Measurements from ENCODE around the gene CDC34. TPM values are rescaled to one million over a fixed set of nuclear protein-coding genes. Genes with fewer than 3 reads are reported as not detected.
A peak's percentile ranks its signal among the peaks of the same experiment; 100 is the strongest.

CDC34 gene
- total RNA-seq, 6 experiments from 2014 or later, result 63.8 to 79.9 (median 64.6) TPM

GRCh38 chr19:577439-578392, 46.2 kb downstream of the CDC34 start:
- DNase-seq, result no peak
- H3K27me3 Mint-ChIP-seq (ENCODE audit: insufficient read depth), result peaks cover 2% of the 10 kb centered on the region; the same call in 1 of the 2 replicates
- H3K36me3 Mint-ChIP-seq (ENCODE audit: low read depth), result 0 out of 2 replicates have a peak, but pooled peaks cover 1% of the 10 kb centered on the region
- no peak overlapping the region for H3K4me3 Mint-ChIP-seq
- H3K9me3 Mint-ChIP-seq, result no peaks in the 10 kb centered on the region
- no peak overlapping the region for H3K27ac Mint-ChIP-seq
- TF ChIP-seq, protein P1, sequence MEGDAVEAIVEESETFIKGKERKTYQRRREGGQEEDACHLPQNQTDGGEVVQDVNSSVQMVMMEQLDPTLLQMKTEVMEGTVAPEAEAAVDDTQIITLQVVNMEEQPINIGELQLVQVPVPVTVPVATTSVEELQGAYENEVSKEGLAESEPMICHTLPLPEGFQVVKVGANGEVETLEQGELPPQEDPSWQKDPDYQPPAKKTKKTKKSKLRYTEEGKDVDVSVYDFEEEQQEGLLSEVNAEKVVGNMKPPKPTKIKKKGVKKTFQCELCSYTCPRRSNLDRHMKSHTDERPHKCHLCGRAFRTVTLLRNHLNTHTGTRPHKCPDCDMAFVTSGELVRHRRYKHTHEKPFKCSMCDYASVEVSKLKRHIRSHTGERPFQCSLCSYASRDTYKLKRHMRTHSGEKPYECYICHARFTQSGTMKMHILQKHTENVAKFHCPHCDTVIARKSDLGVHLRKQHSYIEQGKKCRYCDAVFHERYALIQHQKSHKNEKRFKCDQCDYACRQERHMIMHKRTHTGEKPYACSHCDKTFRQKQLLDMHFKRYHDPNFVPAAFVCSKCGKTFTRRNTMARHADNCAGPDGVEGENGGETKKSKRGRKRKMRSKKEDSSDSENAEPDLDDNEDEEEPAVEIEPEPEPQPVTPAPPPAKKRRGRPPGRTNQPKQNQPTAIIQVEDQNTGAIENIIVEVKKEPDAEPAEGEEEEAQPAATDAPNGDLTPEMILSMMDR (IDR thresholded peaks at IDR 0.05), result peak; percentile 25
- H3K4me1 Mint-ChIP-seq (ENCODE audit: low read depth), result peaks cover 29% of the 10 kb centered on the region

GRCh38 chr19:579111-579841, 47.7 kb downstream of the CDC34 start:
- Mint-ChIP-seq H3K27me3 (ENCODE audit: insufficient read depth) (peaks cover 5% of the 10 kb centered on the region), H3K9me3 (no peaks in the 10 kb centered on the region), H3K4me1 (ENCODE audit: low read depth) (peaks cover 28% of the 10 kb centered on the region), H3K27ac (no peak overlapping the region), H3K4me3 (no peak overlapping the region), H3K36me3 (ENCODE audit: low read depth) (0 out of 2 replicates have a peak, but pooled peaks cover 5% of the 10 kb centered on the region)
- TF ChIP-seq, protein P1 (IDR thresholded peaks at IDR 0.05), result no peak
- no peak for DNase-seq

DNA sequence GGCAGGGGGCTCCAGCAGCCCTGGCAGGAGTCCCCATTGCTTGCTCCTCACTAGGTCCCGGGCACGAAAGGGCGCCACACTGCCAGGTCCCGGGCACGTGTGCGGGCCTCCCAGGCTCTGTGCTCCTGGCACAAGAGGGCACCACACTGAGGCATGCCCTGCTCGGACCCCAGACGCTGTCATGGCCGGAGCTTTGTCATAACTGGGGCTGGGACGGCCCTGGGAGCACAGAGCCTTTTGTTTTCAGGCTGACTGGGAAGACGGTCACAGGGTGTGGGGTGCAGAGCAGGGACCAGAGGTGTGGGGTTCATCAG, 48.2 kb downstream of the CDC34 start:
- H3K9me3 Mint-ChIP-seq, result no peaks in the 10 kb centered on the region
- H3K4me3 Mint-ChIP-seq, result no peak overlapping the region
- TF ChIP-seq, protein P1 (IDR thresholded peaks at IDR 0.05), result no peak
- no peak for DNase-seq
- H3K27ac Mint-ChIP-seq, result no peak overlapping the region
- H3K4me1 Mint-ChIP-seq (ENCODE audit: low read depth), result peaks cover 23% of the 10 kb centered on the region
- 0 out of 2 replicates have a peak, but pooled peaks cover 5% of the 10 kb centered on the region for H3K36me3 Mint-ChIP-seq (ENCODE audit: low read depth)
- peaks cover 5% of the 10 kb centered on the region for H3K27me3 Mint-ChIP-seq (ENCODE audit: insufficient read depth)

DNA sequence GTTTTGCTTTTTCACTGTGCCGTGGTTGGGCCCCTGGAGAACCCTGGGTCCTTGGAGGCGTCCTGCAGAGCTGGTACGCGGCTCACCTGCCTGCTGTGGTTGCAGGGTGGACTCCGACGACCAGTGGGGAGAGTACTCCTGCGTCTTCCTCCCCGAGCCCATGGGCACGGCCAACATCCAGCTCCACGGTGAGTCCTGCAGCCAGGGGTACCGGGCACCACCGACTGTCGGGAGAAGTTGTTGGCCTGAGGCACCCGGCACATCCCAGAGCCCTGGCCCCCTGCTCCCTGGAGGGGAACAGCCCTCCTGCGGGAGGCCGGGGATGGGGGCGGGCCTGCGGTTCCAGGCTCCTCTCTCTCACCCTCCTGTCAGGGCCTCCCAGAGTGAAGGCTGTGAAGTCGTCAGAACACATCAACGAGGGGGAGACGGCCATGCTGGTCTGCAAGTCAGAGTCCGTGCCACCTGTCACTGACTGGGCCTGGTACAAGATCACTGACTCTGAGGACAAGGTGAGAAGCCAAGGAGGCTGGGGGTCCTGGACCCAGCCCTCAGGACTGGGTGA, 48.8 kb downstream of the CDC34 start:
- 0 out of 2 replicates have a peak, but pooled peaks cover 5% of the 10 kb centered on the region for H3K36me3 Mint-ChIP-seq (ENCODE audit: low read depth)
- H3K27me3 Mint-ChIP-seq (ENCODE audit: insufficient read depth), result peaks cover 4% of the 10 kb centered on the region
- H3K4me3 Mint-ChIP-seq, result no peak overlapping the region
- TF ChIP-seq, protein P1 (IDR thresholded peaks at IDR 0.05), result no peak
- DNase-seq, result no peak
- peaks cover 18% of the 10 kb centered on the region for H3K4me1 Mint-ChIP-seq (ENCODE audit: low read depth)
- no peak overlapping the region for H3K27ac Mint-ChIP-seq
- no peaks in the 10 kb centered on the region for H3K9me3 Mint-ChIP-seq

DNA sequence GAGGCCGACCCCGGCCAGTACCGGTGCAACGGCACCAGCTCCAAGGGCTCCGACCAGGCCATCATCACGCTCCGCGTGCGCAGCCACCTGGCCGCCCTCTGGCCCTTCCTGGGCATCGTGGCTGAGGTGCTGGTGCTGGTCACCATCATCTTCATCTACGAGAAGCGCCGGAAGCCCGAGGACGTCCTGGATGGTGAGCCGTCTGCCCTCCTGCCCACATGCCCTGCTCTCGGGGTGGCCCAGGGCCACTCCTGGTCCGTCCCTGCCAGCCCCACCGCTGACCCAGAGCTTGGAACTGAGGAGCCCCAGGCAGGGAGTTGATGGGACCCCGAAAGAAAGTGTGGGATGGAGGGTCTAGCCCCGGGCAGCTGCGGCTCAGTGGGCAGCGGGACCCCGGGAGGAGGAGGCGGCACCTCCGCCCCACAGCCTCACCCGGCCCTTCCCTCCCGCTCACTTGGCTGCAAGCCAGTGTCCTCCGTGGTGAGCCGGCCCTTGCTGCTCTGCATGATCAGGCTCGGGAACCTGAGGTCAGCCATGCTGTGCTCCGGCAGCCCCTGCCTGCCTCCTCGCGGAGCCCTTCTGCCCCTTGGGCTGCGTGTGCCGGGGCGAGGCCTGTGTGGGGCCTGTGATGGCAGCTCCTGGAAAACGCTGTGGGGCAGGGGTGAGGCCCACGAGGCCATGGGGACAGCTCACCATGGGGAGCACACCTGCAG, 50.0 kb downstream of the CDC34 start:
- H3K36me3 Mint-ChIP-seq (ENCODE audit: low read depth), result 0 out of 2 replicates have a peak, but pooled peaks cover 5% of the 10 kb centered on the region
- H3K27me3 Mint-ChIP-seq (ENCODE audit: insufficient read depth), result peaks cover 5% of the 10 kb centered on the region
- TF ChIP-seq, protein P1 (IDR thresholded peaks at IDR 0.05), result no peak
- DNase-seq, result no peak
- no peaks in the 10 kb centered on the region for H3K9me3 Mint-ChIP-seq
- H3K4me1 Mint-ChIP-seq (ENCODE audit: low read depth), result peaks cover 17% of the 10 kb centered on the region
- H3K27ac Mint-ChIP-seq, result no peak overlapping the region
- no peak overlapping the region for H3K4me3 Mint-ChIP-seq

All from HFFc6 (cell line).